Stimulated activated CD4-positive, alpha-beta T cell treated with anti-CD3 and anti-CD28 coated beads, TNF-alpha, amount 100 ng/mL, for 1 hour (primary cell): Measurements from ENCODE around the gene CCNI2.

Experiments
- DNase-seq, 3 donors: peaks; one replicate each; pipeline ENCODE4 v3.0.0-alpha.2; 2020; ENCODE audit warnings: low read depth in 3 of 3, low spot score in 1 of 3

The CCNI2 gene

GRCh38 chr5:132764671-132765238 lies 17.5 kb downstream of the CCNI2 start:
- DNase-seq, result no peak

- DNase-seq, result no peak
Measured at GRCh38 chr5:132765311-132766019, 18.2 kb downstream of the CCNI2 start.

GRCh38 chr5:132766020-132766805 lies 19.0 kb downstream of the CCNI2 start:
- DNase-seq, result no peak

- DNase-seq, result no peak
Measured at GRCh38 chr5:132766806-132767055, 19.5 kb downstream of the CCNI2 start.

GRCh38 chr5:132767150-132767549 lies 19.9 kb downstream of the CCNI2 start:
- DNase-seq, result no peak

GRCh38 chr5:132768485-132768868 lies 21.3 kb downstream of the CCNI2 start:
- DNase-seq, result no peak

GRCh38 chr5:132770476-132771159 lies 23.4 kb downstream of the CCNI2 start:
- DNase-seq, result no peak

- no peak for DNase-seq
Measured at GRCh38 chr5:132771503-132771998, 24.3 kb downstream of the CCNI2 start.

- DNase-seq, result no peak
Measured at GRCh38 chr5:132772291-132773070, 25.3 kb downstream of the CCNI2 start.

- no peak for DNase-seq
Measured at GRCh38 chr5:132773114-132773513, 25.9 kb downstream of the CCNI2 start.

GRCh38 chr5:132773601-132774355 lies 26.6 kb downstream of the CCNI2 start:
- DNase-seq, result no peak

- DNase-seq, result no peak
Measured at GRCh38 chr5:132774406-132774805, 27.2 kb downstream of the CCNI2 start.

GRCh38 chr5:132774896-132775295 lies 27.7 kb downstream of the CCNI2 start:
- no peak for DNase-seq

GRCh38 chr5:132775476-132775961 lies 28.3 kb downstream of the CCNI2 start:
- DNase-seq, result no peak

GRCh38 chr5:132776131-132776937 lies 29.1 kb downstream of the CCNI2 start:
- no peak for DNase-seq

- no peak for DNase-seq
Measured at GRCh38 chr5:132776938-132777208, 29.6 kb downstream of the CCNI2 start.

- peak in 2 of 3 donors; percentile 7 to 23 for DNase-seq
Measured at GRCh38 chr5:132777209-132778069, 30.2 kb downstream of the CCNI2 start, which contains the start of gene SEPTIN8. SEPTIN8 (minus strand) TSS chr5:132777239; CDS start chr5:132777137, 102 bp downstream.

GRCh38 chr5:132778129-132778528 lies 30.9 kb downstream of the CCNI2 start:
- no peak for DNase-seq
